ENCODE measurements around the gene BMP6.

DNA sequence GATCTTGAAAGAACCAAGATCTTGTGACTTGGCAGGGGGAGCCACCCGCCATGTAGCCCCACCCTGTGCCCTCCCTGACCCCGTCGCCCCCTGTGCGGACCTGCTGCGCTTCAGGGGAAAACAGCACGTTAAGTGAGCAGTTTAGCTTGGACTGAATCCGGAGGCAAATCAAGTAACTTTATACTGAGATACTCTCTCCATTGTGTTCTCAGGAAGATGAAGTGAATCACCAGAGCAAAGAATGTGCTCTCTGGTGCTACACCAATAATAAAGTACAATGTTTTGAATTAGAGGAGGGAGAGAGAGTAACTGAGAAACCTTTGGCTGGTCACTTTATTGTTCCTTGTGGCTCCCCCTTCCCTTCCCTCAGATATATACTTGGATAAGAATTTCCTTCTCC is 101.2 kb downstream of the BMP6 start:
- TF ChIP-seq, protein P1, sequence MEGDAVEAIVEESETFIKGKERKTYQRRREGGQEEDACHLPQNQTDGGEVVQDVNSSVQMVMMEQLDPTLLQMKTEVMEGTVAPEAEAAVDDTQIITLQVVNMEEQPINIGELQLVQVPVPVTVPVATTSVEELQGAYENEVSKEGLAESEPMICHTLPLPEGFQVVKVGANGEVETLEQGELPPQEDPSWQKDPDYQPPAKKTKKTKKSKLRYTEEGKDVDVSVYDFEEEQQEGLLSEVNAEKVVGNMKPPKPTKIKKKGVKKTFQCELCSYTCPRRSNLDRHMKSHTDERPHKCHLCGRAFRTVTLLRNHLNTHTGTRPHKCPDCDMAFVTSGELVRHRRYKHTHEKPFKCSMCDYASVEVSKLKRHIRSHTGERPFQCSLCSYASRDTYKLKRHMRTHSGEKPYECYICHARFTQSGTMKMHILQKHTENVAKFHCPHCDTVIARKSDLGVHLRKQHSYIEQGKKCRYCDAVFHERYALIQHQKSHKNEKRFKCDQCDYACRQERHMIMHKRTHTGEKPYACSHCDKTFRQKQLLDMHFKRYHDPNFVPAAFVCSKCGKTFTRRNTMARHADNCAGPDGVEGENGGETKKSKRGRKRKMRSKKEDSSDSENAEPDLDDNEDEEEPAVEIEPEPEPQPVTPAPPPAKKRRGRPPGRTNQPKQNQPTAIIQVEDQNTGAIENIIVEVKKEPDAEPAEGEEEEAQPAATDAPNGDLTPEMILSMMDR (IDR thresholded peaks at IDR 0.05; ENCODE audit: low read depth, low read length), result no peak
- no peak for TF ChIP-seq EZH2phosphoT487 (IDR thresholded peaks at IDR 0.05; ENCODE audit: low read depth)

Data from OCI-LY3 (cell line).